GM12878 (cell line): Measurements from ENCODE around the gene LARP4B. TPM values are rescaled to one million over a fixed set of nuclear protein-coding genes. Genes with fewer than 3 reads are reported as not detected.

Source experiments
- ATAC-seq: fragments of 200-7000 bp; cut with Tn5 transposase; 3 replicates; pipeline ENCODE4 v1.9.1; 2020; ENCODE audit warnings: mild to moderate bottlenecking, moderate library complexity
- BruUV-seq: library from RNA; stranded (reverse); fragments of 400-500 nt; replicated peaks from 2 replicates; lab custom pipeline; 2021; lab: Mats Ljungman, UMichigan
- CTCF ChIA-PET: fragments of 300-600 bp; sonication (Branson Sonifier 250); formaldehyde crosslinking; extraction: SDS; loops from one replicate; lab custom pipeline; 2021; ENCODE audit warnings: inconsistent platforms; lab: Yijun Ruan, JAX
- POLR2A ChIA-PET: fragments of 350-600 bp; formaldehyde crosslinking; extraction: SDS; loops from one replicate; lab custom pipeline; 2021; ENCODE audit warnings: inconsistent platforms; lab: Charles Lee
- RAD21 ChIA-PET: fragments of 300-600 bp; sonication (Branson Sonifier 250); formaldehyde crosslinking; loops from one replicate; lab custom pipeline; 2023; ENCODE audit warnings: antibody characterized with exemption; ENCODE audit not compliant: unreplicated experiment; lab: Charles Lee
- SMC1A ChIA-PET: fragments of 300-600 bp; sonication (Branson Sonifier 250); formaldehyde crosslinking; loops from one replicate; lab custom pipeline; 2023; ENCODE audit not compliant: unreplicated experiment, uncharacterized antibody; lab: Charles Lee
- DNase-seq: peaks from one replicate; pipeline ENCODE4 v3.0.0-alpha.2; 2011; ENCODE audit warnings: low read depth, low spot score
- FAIRE-seq: peaks from 3 replicates; lab custom pipeline; 2011; peaks lifted over from hg19 to GRCh38; lab: Jason Lieb, UNC
- H2AFZ ChIP-seq: 2 replicates; pipeline ENCODE4 v1.6.0; 2011; ENCODE audit warnings: low read depth, low read length, control low read depth; ENCODE audit not compliant: control insufficient read depth
- H3K27ac ChIP-seq: 2 replicates; pipeline ENCODE4 v1.5.1; 2011; ENCODE audit warnings: control low read depth; ENCODE audit not compliant: control insufficient read depth, insufficient read depth
- H3K27me3 ChIP-seq, 2 experiments: replicated peaks in 1 of 2; 2 replicates each; pipeline versions ENCODE4 v1.6.0 to v1.6.1; 2011; ENCODE audit warnings: low read length in 1 of 2; ENCODE audit not compliant: control insufficient read depth in 2 of 2, insufficient read depth in 2 of 2
- H3K36me3 ChIP-seq, 2 experiments: 2 replicates each; pipeline ENCODE4 v1.5.1; 2011; ENCODE audit warnings: low read length in 1 of 2; ENCODE audit not compliant: control insufficient read depth in 2 of 2, insufficient read depth in 2 of 2
- H3K4me1 ChIP-seq: 2 replicates; pipeline ENCODE4 v1.6.1; 2011; ENCODE audit warnings: mild to moderate bottlenecking, low read length, moderate library complexity, mixed read lengths; ENCODE audit not compliant: control insufficient read depth, insufficient read depth
- H3K4me2 ChIP-seq: 2 replicates; pipeline ENCODE4 v1.6.0; 2011; ENCODE audit warnings: control low read depth; ENCODE audit not compliant: control insufficient read depth, insufficient read depth
- H3K4me3 ChIP-seq: fragments of 200-600 bp; sonication (generic); 2 replicates; pipeline ENCODE4 v1.5.1; 2016
- H3K79me2 ChIP-seq: 2 replicates; pipeline ENCODE4 v1.6.0; 2011; ENCODE audit warnings: low read length; ENCODE audit not compliant: control insufficient read depth, insufficient read depth
- H3K9ac ChIP-seq: 2 replicates; pipeline ENCODE4 v1.8.0; 2011; ENCODE audit warnings: low read length, control low read depth, mixed read lengths; ENCODE audit not compliant: control insufficient read depth, insufficient read depth
- H3K9me3 ChIP-seq: replicated peaks from 3 replicates; pipeline ENCODE4 v1.5.1; 2011; ENCODE audit warnings: mild to moderate bottlenecking, low read length; ENCODE audit not compliant: control insufficient read depth, insufficient read depth
- H4K20me1 ChIP-seq: 2 replicates; pipeline ENCODE4 v1.6.0; 2011; ENCODE audit not compliant: control insufficient read depth, insufficient read depth
- PKNOX1 ChIP-seq: fragments of 450-650 bp; IDR thresholded peaks from 2 replicates; pipeline ENCODE4 v1.6.1; 2016; ENCODE audit warnings: mild to moderate bottlenecking
- SMARCA5 ChIP-seq: fragments of 450-650 bp; IDR thresholded peaks from 2 replicates; pipeline ENCODE4 v1.6.1; 2017; ENCODE audit warnings: mild to moderate bottlenecking
- ZBTB11 ChIP-seq: fragments of 450-650 bp; formaldehyde crosslinking; IDR thresholded peaks from 2 replicates; pipeline ENCODE4 v1.5.0; 2022; ENCODE audit warnings: mild to moderate bottlenecking, missing genetic modification characterization
- WGBS: methylation state at CpG from one replicate; pipeline ENCODE4 v1.1.6; 2016; ENCODE audit warnings: low lambda C conversion rate; ENCODE audit not compliant: insufficient replicate concordance, insufficient coverage; ENCODE audit errors: missing lambda C conversion rate; 5-methylcytosine and 5-hydroxymethylcytosine counted together
- in situ Hi-C: fragments of 300-500 bp; cut with MboI; formaldehyde crosslinking; loops from 9 replicates; pipeline ENCODE4 v1.14.3; 2018; ENCODE audit warnings: mixed read lengths
- intact Hi-C: fragments of 100-400 bp; cut with micrococcal nuclease; formaldehyde crosslinking; loops from one replicate; pipeline ENCODE4 v1.14.2; 2022; ENCODE audit not compliant: unreplicated experiment
- polyA plus RNA-seq, 11 experiments: library from polyadenylated mRNA; depleted of rRNA in 4 of 11; unstranded in 6 of 11; stranded (reverse) in 5 of 11; fragments of >200 nt; fragmentation: Nextera tagmentation in 4 of 11; fragmentation: Illumina TruSeq in 1 of 11; extraction: Ambion mirVana in 4 of 11; extraction: Trizol in 1 of 11; gene quantifications; 1 replicate in 1 of 11; 2 replicates in 10 of 11; pipeline versions ENCODE4 v1.2.1 to v1.2.3, GENCODE V29; 2011 to 2016; ENCODE audit warnings: inconsistent platforms in 2 of 11, missing spikeins in 2 of 11, low read depth in 1 of 11
- total RNA-seq, 4 experiments: library from RNA; depleted of rRNA in 3 of 4; stranded (reverse); fragments of >200 nt in 3 of 4; fragmentation: Illumina TruSeq in 1 of 4; extraction: Trizol in 1 of 4; gene quantifications; 2 replicates each; pipeline versions ENCODE4 v1.2.1 to v1.2.3, GENCODE V29; 2013 to 2021
- TF ChIP-seq, protein P1 (sequence below): fragments of 450-650 bp; IDR thresholded peaks from 2 replicates; pipeline ENCODE4 v1.6.1; 2017; ENCODE audit warnings: mild to moderate bottlenecking

The LARP4B gene
- total and polyA plus RNA-seq, 10 of the 15 experiments (the other 5 are each of a cell fraction or from before 2014, with no cell fraction given) = 10.5 to 119 (median 39.4) TPM

DNA sequence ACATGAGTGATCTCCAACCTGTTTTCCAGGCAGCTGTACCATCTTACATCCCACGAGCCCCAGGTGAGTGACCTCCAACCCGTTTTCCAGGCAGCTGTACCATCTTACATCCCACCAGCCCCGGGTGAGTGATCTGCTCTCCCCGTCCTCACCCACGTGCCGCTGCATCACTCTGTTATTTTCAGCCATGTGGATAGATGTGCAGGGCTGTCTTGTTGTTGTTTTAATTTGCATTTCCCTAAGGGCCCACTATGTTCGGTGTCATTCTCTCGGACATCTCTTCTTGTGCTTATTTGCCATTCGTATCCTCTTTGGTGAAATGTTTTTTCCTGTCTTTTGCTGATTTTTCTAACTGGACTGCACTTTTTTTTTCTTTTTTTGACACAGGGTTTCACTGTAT lies 17.9 kb upstream of the LARP4B start (continued):
- TF ChIP-seq, protein P1, sequence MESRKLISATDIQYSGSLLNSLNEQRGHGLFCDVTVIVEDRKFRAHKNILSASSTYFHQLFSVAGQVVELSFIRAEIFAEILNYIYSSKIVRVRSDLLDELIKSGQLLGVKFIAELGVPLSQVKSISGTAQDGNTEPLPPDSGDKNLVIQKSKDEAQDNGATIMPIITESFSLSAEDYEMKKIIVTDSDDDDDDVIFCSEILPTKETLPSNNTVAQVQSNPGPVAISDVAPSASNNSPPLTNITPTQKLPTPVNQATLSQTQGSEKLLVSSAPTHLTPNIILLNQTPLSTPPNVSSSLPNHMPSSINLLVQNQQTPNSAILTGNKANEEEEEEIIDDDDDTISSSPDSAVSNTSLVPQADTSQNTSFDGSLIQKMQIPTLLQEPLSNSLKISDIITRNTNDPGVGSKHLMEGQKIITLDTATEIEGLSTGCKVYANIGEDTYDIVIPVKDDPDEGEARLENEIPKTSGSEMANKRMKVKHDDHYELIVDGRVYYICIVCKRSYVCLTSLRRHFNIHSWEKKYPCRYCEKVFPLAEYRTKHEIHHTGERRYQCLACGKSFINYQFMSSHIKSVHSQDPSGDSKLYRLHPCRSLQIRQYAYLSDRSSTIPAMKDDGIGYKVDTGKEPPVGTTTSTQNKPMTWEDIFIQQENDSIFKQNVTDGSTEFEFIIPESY = no peak

DNA sequence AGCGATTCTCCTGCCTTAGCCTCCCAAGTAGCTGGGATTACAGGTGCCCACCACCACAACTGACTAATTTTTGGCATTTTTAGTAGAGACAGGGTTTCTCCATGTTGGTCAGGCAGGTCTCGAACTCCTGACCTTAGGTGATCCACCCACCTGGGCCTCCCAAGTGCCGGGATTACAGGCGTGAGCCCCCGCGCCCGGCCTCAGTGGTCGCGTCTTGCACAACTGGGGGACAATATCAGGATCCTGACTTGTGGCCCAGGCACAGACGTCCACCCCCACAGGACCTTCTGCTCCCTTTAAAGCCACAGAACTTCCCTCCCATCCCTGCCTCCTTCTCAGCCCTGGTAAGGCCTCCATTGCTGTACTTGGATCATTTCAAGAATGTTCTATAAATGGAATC lies 16.8 kb upstream of the LARP4B start:
- H3K4me2 ChIP-seq = no peak overlapping the region
- no peak overlapping the region for H3K4me3 ChIP-seq
- no peak overlapping the region for H2AFZ ChIP-seq
- ChIA-PET RAD21 (no interaction called here), CTCF (no interaction called here), SMC1A (interaction anchor here (0.7 kb wide), 1 partner anchor 19 kb away, joined by 3 read pairs; no protein-coding TSS in a partner anchor), POLR2A (no interaction called here)
- H3K27me3 ChIP-seq = no peaks in the 10 kb centered on the region; a peak in 2 of 4 replicates
- ATAC-seq = no peak
- H3K9me3 ChIP-seq = no peaks in the 10 kb centered on the region
- no peaks in the 10 kb centered on the region for H4K20me1 ChIP-seq
- no peak for DNase-seq
- H3K9ac ChIP-seq = no peak overlapping the region
- BruUV-seq = no TSS peak
- FAIRE-seq = no peak
- intact Hi-C loops = no loop called here
- no peak overlapping the region for H3K27ac ChIP-seq
- H3K79me2 ChIP-seq = no peaks in the 10 kb centered on the region
- TF ChIP-seq ZBTB11 (CRISPR knock-in tag) = no peak
- no peak for TF ChIP-seq PKNOX1
- TF ChIP-seq SMARCA5 = no peak
- WGBS = 78% methylated on average over 10 of the region's 10 CpGs
- no peaks in the 10 kb centered on the region for H3K36me3 ChIP-seq
- peaks cover 14% of the 10 kb centered on the region for H3K4me1 ChIP-seq
- in situ Hi-C loops = no loop called here
